PC-9 (cell line): ENCODE results near the gene RFLNA.

Experiments
- CTCF ChIP-seq: fragments of 200-600 bp; sonication (generic); conservative IDR thresholded peaks from 2 replicates; pipeline ENCODE4 v1.6.1; 2017; ENCODE audit warnings: mixed run types, antibody characterized with exemption, mild to moderate bottlenecking, moderate library complexity
- EZH2 ChIP-seq: fragments of 200-600 bp; sonication (generic); IDR thresholded peaks from 2 replicates; pipeline ENCODE4 v1.8.0; 2017; ENCODE audit warnings: antibody characterized with exemption, low read depth

- TF ChIP-seq CTCF (no peak), EZH2 (no peak)
These were observed 38.0 kb downstream of the RFLNA start for GRCh38 chr12:124332900-124333299.
